GM19099 (cell line): Measurements from ENCODE around the gene IRF1.

Experiments
- POLR2A ChIP-seq: IDR thresholded peaks from 3 replicates; pipeline ENCODE4 v1.6.1; 2011; ENCODE audit warnings: low read depth; ENCODE audit not compliant: insufficient read length; ENCODE audit errors: extremely low read depth

IRF1 gene

GRCh38 chr5:132461569-132462070, 29.0 kb downstream of the IRF1 start:
- TF ChIP-seq POLR2A: no peak

- TF ChIP-seq POLR2A: peak; percentile 5
Observed at GRCh38 chr5:132460846-132461568, 29.6 kb downstream of the IRF1 start.

- TF ChIP-seq POLR2A: peak; percentile 14
Observed at GRCh38 chr5:132459983-132460838, 30.4 kb downstream of the IRF1 start.

- TF ChIP-seq POLR2A: peak; percentile 6
Observed at GRCh38 chr5:132459031-132459982, 31.3 kb downstream of the IRF1 start.

GRCh38 chr5:132458651-132459030, 31.9 kb downstream of the IRF1 start:
- TF ChIP-seq POLR2A: no peak

- no peak for TF ChIP-seq POLR2A
Observed at GRCh38 chr5:132458226-132458560, 32.4 kb downstream of the IRF1 start.

- TF ChIP-seq POLR2A: no peak
Observed at GRCh38 chr5:132457371-132458225, 33.0 kb downstream of the IRF1 start.

GRCh38 chr5:132456987-132457361, 33.6 kb downstream of the IRF1 start:
- TF ChIP-seq POLR2A: no peak

- no peak for TF ChIP-seq POLR2A
Observed at GRCh38 chr5:132456296-132456986, 34.1 kb downstream of the IRF1 start.

- TF ChIP-seq POLR2A: no peak
Observed at GRCh38 chr5:132455614-132456115, 34.9 kb downstream of the IRF1 start.

- no peak for TF ChIP-seq POLR2A
Observed at GRCh38 chr5:132454361-132454760, 36.2 kb downstream of the IRF1 start.

GRCh38 chr5:132451387-132451786, 39.2 kb downstream of the IRF1 start:
- TF ChIP-seq POLR2A: no peak

GRCh38 chr5:132449060-132449459, 41.5 kb downstream of the IRF1 start:
- no peak for TF ChIP-seq POLR2A
